HG03103 (cell line): ENCODE results near the gene DUSP7.

Experiments used
- ATAC-seq: cut with Tn5 transposase; IDR thresholded peaks from one replicate; pipeline ENCODE4 v1.9.1; 2021; ENCODE audit warnings: low read depth; ENCODE audit not compliant: unreplicated experiment

The DUSP7 gene

GRCh38 chr3:52013802-52014598 lies 42.4 kb downstream of the DUSP7 start:
- ATAC-seq, result no peak

DNA sequence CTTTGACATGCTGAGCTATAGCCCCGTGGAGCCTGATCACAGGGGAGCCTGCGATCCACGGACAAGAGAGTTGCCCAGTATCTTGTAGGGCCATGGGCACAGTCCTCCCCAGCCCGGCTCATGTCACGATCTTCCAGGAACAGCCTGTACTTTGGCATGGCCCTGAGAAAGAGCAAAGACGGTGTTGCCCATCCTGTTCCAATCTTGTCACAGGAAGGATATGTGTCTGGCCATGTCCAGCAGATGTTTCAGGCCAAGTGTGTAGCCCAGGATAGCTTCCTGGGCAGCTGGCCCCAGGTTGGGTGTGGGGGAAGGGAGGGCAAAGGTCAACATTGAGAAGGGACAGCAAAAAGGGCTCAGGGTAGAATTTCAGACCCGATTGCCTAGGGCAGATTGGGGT lies 43.7 kb downstream of the DUSP7 start:
- ATAC-seq, result no peak

DNA sequence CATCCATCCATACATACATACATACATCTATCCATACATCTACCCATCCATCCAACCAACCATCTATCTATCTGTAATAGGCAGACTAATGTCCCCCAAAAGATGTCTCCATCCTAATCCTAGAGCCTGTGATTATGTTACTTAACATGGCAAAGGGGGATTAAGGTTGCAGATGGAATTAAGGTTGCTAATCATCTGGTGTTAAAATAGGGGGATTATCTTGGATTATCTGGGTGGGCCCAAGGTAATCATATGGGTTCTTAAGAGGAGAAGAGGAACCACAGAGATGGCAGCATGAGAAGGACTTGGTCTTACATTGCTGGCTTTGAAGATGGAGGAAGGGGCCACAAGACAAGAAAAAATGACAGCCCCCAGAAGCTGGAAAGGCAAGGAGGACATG lies 45.9 kb downstream of the DUSP7 start:
- no peak for ATAC-seq

DNA sequence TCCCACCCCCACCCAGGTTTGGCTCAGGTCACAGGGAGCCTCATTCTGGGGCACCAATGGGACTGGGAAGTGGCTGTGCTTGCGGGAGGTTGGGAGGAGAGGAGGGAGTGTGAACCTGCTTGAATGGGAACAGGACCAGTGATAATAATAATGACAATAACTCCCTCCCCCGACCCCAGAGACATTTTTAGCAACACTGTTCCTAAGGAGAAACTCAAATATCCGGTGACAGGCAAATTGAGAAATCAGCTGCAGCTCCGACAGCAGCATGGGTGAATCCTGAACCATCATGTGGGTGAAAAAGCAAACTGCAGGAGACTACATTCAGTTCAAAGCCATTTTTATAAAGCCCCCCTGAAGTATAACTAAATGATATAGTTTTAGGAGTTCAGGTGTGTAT lies 49.1 kb downstream of the DUSP7 start:
- no peak for ATAC-seq

DNA sequence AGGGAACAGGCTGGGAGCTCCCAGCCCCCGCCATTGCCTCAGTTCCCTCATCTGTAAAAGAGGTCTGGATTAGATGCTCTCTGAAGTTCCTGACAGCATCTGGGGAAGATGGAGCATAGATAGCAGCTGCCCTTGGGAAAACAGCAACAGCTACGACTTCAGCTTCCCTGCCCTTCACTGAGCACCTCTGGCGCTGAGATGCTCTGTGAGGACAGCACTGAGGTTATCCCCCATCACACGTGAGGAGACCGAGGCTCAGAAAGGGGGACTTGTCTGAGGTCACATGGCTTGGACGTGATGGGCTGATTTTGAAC lies 49.6 kb downstream of the DUSP7 start:
- ATAC-seq, result no peak

- ATAC-seq, result no peak
Measured at GRCh38 chr3:52006017-52006819, 50.2 kb downstream of the DUSP7 start.

DNA sequence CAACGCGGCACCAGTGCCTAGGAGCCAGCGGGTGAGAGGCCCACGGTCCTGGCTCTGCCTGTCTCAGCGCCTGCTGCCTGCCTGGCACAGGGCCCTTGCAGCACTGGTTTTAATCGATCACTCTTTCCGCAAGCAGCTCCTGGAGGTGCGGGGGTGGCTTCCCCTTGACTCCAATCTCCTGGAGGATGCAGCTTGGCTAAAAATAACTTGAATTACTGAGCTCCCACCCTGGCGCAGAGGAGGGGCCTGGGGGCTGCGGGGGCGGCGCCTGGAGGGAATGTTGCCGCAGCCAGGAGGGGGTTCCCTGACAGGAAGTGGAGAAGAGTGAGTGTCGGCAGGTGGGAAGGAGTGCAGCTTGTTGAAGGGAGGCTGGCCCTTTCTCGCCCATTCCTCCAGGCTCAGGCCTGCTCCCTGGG lies 50.8 kb downstream of the DUSP7 start:
- no peak for ATAC-seq

DNA sequence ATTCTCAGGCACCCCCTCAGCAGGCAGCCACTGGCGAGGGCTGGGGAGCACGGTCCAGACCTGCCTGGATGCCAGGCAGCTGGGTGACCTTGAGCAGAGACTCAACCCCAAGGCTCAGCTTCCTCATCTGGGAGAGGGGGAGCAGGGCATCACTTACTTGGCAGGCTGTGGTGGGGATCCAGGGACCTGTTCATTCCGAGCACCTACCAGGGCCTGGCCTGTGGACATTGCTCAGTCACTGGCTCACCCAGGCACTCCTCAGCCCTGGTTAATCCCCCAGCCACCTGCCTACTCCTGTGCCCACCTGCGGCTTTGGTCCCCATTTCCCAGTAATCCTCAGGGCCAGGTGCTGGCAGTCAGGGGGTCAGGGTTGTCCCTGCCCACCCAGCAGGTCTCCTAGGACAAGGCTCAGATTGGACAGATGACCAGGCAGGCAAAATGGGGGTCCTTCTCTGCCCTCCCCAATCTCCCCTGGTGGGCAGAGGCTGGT lies 51.4 kb downstream of the DUSP7 start:
- no peak for ATAC-seq

- no peak for ATAC-seq
Measured at GRCh38 chr3:52004163-52004787, 52.1 kb downstream of the DUSP7 start.

DNA sequence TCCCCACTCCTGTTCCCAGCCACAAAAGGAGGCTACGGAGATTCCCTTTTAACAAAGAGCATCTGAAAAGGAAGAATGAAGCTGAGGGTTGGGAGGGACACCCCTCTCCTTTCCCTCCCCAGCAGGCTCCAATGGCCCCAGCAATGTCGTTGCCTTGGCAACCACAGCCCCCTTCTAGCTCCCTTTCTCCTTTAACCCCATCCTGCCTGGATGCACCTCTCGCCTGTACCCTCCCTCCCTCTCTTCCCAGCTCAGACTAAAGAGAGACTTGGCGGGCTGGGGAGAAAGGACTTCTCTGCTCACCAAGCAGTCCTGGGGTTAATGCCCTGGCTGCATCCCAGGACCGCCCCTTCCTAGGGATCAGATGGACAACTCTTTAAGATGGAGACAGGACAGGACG lies 53.6 kb downstream of the DUSP7 start:
- no peak for ATAC-seq

DNA sequence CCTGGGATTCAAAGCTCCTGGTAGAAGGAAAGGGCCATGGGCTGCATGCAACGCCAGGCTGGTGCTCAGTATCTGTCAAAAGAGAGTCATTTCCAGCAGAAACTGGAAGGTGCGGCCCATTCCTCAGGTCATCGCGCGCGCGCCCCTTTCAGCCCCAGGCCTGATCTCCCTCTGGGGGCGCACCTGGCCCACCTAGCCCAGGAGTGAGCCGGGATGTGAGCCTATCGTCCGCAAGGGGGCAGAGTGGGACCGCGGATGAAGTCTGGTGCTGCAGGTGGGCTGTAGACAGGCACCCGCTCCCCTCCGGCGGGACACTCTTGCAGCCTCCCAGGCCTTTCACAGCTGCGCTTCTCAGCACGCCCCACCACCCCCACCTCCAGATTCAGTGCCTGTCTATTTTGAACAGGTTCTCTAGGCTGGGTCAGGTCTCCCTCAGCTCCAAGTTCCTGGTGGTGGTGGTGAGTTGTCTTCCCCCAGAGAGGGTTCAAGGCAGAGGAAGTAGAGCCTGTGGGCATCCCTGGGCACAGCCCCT lies 54.9 kb downstream of the DUSP7 start:
- ATAC-seq, result no peak

DNA sequence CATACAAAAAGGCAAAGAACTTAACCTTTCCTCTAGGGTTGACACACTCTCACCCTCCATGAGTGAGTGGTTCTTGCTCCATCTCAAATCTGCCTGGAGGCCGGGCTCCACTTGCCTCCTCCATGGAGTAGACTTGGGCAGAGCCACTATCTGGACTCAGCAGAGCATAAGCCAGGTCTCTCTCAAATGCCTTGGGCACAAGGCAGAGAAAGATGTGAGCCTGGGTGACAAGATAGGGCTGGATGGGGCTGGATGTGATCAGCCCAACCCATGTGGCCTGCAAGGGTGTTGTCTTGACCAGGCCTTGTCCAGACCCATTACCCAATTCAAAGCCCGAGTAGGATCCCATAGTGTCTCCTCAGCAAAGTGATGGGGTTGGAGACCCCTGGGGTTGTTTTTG lies 56.5 kb downstream of the DUSP7 start:
- ATAC-seq, result no peak
